Upper lobe of right lung (tissue), 1 donor: ENCODE measurements around the gene NEGR1. TPM values are rescaled to one million over a fixed set of nuclear protein-coding genes. Genes with fewer than 3 reads are reported as not detected.

Experiments used
- ATAC-seq: fragments of 200-7000 bp; cut with Tn5 transposase; one replicate; pipeline ENCODE4 v1.9.1; 2020; ENCODE audit warnings: mild to moderate bottlenecking, moderate library complexity
- DNase-seq: peaks from one replicate; pipeline ENCODE4 v3.0.0-alpha.2; 2020
- H3K27ac ChIP-seq: fragments of 200-600 bp; one replicate; pipeline ENCODE4 v1.8.0; 2022
- H3K27me3 ChIP-seq: fragments of 200-600 bp; one replicate; pipeline ENCODE4 v1.8.0; 2022; ENCODE audit warnings: mild to moderate bottlenecking
- H3K36me3 ChIP-seq: fragments of 200-600 bp; one replicate; pipeline ENCODE4 v1.8.0; 2022
- H3K4me1 ChIP-seq: fragments of 200-600 bp; one replicate; pipeline ENCODE4 v1.8.0; 2022
- H3K4me3 ChIP-seq: fragments of 200-600 bp; one replicate; pipeline ENCODE4 v1.8.0; 2022; ENCODE audit warnings: mild to moderate bottlenecking
- H3K9me3 ChIP-seq: fragments of 200-600 bp; one replicate; pipeline ENCODE4 v1.8.0; 2022
- CTCF ChIP-seq: fragments of 200-600 bp; IDR thresholded peaks from one replicate; pipeline ENCODE4 v1.8.0; 2022; ENCODE audit warnings: antibody characterized with exemption
- intact Hi-C: fragments of 100-400 bp; cut with DNase I; formaldehyde crosslinking; loops from one replicate; pipeline ENCODE4 v1.11.0; 2022
- total RNA-seq: library from RNA; stranded (reverse); fragmentation: NEBNext Ultra II Directional; extraction: Animal tissue kit (Norgen Biotek cat#: 25700); gene quantifications from one replicate; pipeline ENCODE4 v1.2.1, GENCODE V29; 2021
- donor health status: DM: no; HTN: yes; CAD: no; lungs with severe emphysema.

NEGR1 gene
- total RNA-seq, 1 donor from 2014 or later: 21.4 TPM

GRCh38 chr1:71377886-71378285 is 904.5 kb downstream of the NEGR1 start:
- Histone ChIP-seq H3K36me3 (no peaks in the 10 kb centered on the region), H3K27ac (no peak overlapping the region), H3K9me3 (no peaks in the 10 kb centered on the region), H3K4me1 (no peaks in the 10 kb centered on the region), H3K27me3 (no peaks in the 10 kb centered on the region), H3K4me3 (no peak overlapping the region)
- intact Hi-C loops: no loop called here
- TF ChIP-seq CTCF: no peak
- DNase-seq: no peak
- no peak for ATAC-seq

GRCh38 chr1:71372496-71372895 is 909.8 kb downstream of the NEGR1 start:
- Histone ChIP-seq H3K9me3 (no peaks in the 10 kb centered on the region), H3K4me1 (no peaks in the 10 kb centered on the region), H3K27ac (no peak overlapping the region), H3K4me3 (no peak overlapping the region), H3K36me3 (no peaks in the 10 kb centered on the region), H3K27me3 (no peaks in the 10 kb centered on the region)
- ATAC-seq (no peak), DNase-seq (no peak)
- intact Hi-C loops: no loop called here
- no peak for TF ChIP-seq CTCF

GRCh38 chr1:71371581-71371980 is 910.8 kb downstream of the NEGR1 start:
- Histone ChIP-seq H3K27me3 (no peaks in the 10 kb centered on the region), H3K4me1 (no peaks in the 10 kb centered on the region), H3K36me3 (no peaks in the 10 kb centered on the region), H3K9me3 (no peaks in the 10 kb centered on the region), H3K4me3 (no peak overlapping the region), H3K27ac (no peak overlapping the region)
- DNase-seq (no peak), ATAC-seq (no peak)
- intact Hi-C loops: no loop called here
- no peak for TF ChIP-seq CTCF

GRCh38 chr1:71364236-71364635 is 918.1 kb downstream of the NEGR1 start:
- TF ChIP-seq CTCF: no peak
- Histone ChIP-seq H3K27me3 (no peaks in the 10 kb centered on the region), H3K4me1 (no peaks in the 10 kb centered on the region), H3K4me3 (no peak overlapping the region), H3K27ac (no peak overlapping the region), H3K36me3 (no peaks in the 10 kb centered on the region), H3K9me3 (no peaks in the 10 kb centered on the region)
- DNase-seq (no peak), ATAC-seq (no peak)
- intact Hi-C loops: no loop called here

GRCh38 chr1:71362691-71363090 is 919.6 kb downstream of the NEGR1 start:
- no peak for DNase-seq
- ATAC-seq: no peak
- intact Hi-C loops: no loop called here
- Histone ChIP-seq H3K4me3 (no peak overlapping the region), H3K4me1 (no peaks in the 10 kb centered on the region), H3K36me3 (no peaks in the 10 kb centered on the region), H3K27ac (no peak overlapping the region), H3K9me3 (no peaks in the 10 kb centered on the region), H3K27me3 (no peaks in the 10 kb centered on the region)
- no peak for TF ChIP-seq CTCF

- TF ChIP-seq CTCF: no peak
- no peak overlapping the region for H3K4me3 ChIP-seq
- no peaks in the 10 kb centered on the region for H3K27me3 ChIP-seq
- no peaks in the 10 kb centered on the region for H3K9me3 ChIP-seq
- no peak for DNase-seq
- intact Hi-C loops: no loop called here
- no peak overlapping the region for H3K27ac ChIP-seq
- no peaks in the 10 kb centered on the region for H3K4me1 ChIP-seq
- ATAC-seq: no peak
- no peaks in the 10 kb centered on the region for H3K36me3 ChIP-seq
These were observed 920.3 kb downstream of the NEGR1 start for GRCh38 chr1:71362076-71362475.
